Activated naive CD4-positive, alpha-beta T cell treated with anti-CD3 and anti-CD28 coated beads, Interleukin-2, amount 50 U/mL, for 16 hours (primary cell): Measurements from ENCODE around the gene CHID1.

Source experiments
- DNase-seq: peaks from one replicate; pipeline ENCODE4 v3.0.0-alpha.2; 2020

CHID1 gene

GRCh38 chr11:907668-908067 lies 2.9 kb downstream of the CHID1 start:
- no peak for DNase-seq

GRCh38 chr11:905952-906351 lies 4.7 kb downstream of the CHID1 start:
- DNase-seq, result no peak

- DNase-seq, result no peak
These were observed 6.2 kb downstream of the CHID1 start for GRCh38 chr11:904380-904779.

GRCh38 chr11:901452-902061 lies 9.1 kb downstream of the CHID1 start:
- DNase-seq, result no peak

GRCh38 chr11:900545-900944 lies 10.1 kb downstream of the CHID1 start:
- DNase-seq, result no peak

GRCh38 chr11:899724-900123 lies 10.9 kb downstream of the CHID1 start:
- DNase-seq, result no peak

- DNase-seq, result no peak
These were observed 11.9 kb downstream of the CHID1 start for GRCh38 chr11:898540-899190.

- no peak for DNase-seq
These were observed 12.5 kb downstream of the CHID1 start for GRCh38 chr11:898143-898511.

- DNase-seq, result no peak
These were observed 13.1 kb downstream of the CHID1 start for GRCh38 chr11:897253-898142.

- DNase-seq, result no peak
These were observed 15.1 kb downstream of the CHID1 start for GRCh38 chr11:895331-896110.

GRCh38 chr11:894575-895201 lies 15.9 kb downstream of the CHID1 start:
- no peak for DNase-seq

GRCh38 chr11:893008-893654 lies 17.5 kb downstream of the CHID1 start:
- DNase-seq, result no peak

GRCh38 chr11:890794-891540 lies 19.6 kb downstream of the CHID1 start:
- DNase-seq, result no peak

GRCh38 chr11:889687-890475 lies 20.7 kb downstream of the CHID1 start:
- DNase-seq, result no peak

GRCh38 chr11:889257-889656 lies 21.4 kb downstream of the CHID1 start:
- DNase-seq, result no peak

GRCh38 chr11:888310-889212 lies 22.0 kb downstream of the CHID1 start:
- DNase-seq, result no peak

GRCh38 chr11:887589-887988 lies 23.0 kb downstream of the CHID1 start:
- DNase-seq, result no peak

- no peak for DNase-seq
These were observed 24.0 kb downstream of the CHID1 start for GRCh38 chr11:886568-886967.

GRCh38 chr11:884578-885070 lies 26.0 kb downstream of the CHID1 start:
- DNase-seq, result no peak
